HuH-7.5 (cell line): ENCODE measurements around the gene ERC2.

Experiments
- DNase-seq: peaks from one replicate; pipeline ENCODE4 v3.0.0; 2011; ENCODE audit warnings: low spot score

Gene ERC2

DNA sequence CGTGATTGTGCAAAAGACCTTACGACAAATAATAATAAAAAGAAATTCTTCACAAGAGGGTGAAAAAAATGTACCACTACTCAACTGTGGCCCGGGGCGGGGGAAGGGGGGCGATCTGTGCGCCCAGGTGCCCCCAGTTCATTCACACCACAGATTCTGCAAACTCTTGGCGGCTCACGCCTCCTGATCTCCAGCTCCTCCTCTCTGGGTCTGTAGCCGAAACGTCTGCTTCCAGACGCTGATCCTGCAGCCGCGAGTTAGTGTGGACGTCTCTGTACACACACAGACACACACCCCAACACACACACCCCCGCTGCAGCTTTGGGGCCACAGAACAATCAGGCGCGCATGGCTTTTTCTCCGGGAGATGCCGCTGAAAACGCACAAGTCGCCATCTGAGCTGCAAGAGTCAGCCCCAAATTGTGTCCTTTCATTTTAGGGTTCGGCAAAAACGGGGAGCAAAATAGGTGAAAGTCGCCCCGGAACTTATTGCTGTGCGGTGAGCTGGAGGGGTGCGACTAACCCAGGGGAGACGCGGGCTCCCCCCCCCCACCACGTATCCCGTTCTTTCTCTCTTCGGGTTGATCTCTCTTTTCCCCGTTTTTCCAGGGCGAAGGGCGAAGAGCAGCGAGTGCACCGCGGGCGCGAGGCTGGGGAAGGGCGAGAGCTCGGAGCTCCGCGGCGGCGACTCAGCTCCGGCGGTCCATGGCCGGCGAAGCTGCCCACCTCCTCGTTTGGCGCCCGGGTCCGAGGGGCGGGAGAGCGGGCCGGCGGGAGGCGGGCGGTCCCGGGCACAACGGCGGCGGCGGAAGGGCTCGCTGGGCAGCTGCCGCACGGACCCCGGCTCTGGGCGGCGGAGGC is 980.7 kb downstream of the ERC2 start:
- no peak for DNase-seq

DNA sequence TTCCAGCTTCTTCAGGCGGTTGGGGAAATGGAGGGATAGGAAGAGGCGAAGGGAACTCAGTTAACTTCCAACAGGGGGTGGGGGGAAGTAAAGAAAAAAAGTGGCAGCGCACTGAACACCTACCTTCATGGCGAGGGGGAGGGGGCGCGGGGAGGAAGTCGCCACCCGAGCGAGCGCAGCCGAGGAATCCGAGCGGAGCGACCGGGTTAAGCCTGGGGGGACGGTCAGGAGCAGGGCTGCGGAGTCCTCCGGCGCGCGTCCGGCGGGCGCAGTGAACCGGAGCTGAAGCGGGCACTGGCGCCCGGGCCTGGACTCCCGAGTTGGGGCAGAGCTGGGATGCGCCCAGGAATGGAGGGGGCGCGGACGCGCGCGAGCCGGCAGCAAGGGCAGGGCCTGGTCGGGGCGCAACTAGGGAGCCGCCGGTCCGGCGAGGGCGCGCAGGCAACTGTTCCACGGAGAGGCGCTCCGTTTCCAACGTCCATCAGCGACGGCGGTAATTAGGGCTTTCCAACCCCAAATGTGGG is 981.3 kb downstream of the ERC2 start, which contains the start of gene WNT5A:
WNT5A (minus strand) TSS at position 450 of the 524 bp plus-strand sequence; CDS start at position 129, 321 bp downstream.
- DNase-seq: no peak

- DNase-seq: no peak
Measured at GRCh38 chr3:55486101-55486856, 982.0 kb downstream of the ERC2 start.

- DNase-seq: peak; percentile 71
Measured at GRCh38 chr3:55484801-55485791, 983.2 kb downstream of the ERC2 start.

DNA sequence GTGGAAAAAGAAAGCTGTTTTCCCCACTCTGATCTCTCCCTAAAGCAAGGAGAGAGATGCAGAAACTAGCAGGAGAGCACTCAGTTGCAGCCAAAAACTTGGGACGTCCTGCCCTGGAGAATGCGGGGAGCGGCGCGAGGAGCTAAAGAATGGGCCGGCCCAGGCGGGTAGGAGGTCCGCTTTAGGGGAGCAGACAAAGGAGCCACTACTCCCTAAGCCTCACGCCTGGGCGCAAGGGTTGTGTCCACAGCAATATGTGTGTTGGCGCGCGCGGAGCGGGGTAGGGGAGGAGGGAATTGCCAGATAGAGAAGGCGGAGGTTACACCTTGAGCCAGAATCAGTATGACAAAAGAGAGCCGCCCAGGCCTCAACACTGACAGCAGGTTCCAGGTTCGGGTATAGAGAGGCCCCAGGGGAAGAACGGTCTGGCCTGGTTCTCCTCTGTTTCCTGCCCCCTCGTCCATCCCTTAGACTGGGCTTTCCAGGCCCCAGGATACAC is 984.0 kb downstream of the ERC2 start:
- DNase-seq: no peak

DNA sequence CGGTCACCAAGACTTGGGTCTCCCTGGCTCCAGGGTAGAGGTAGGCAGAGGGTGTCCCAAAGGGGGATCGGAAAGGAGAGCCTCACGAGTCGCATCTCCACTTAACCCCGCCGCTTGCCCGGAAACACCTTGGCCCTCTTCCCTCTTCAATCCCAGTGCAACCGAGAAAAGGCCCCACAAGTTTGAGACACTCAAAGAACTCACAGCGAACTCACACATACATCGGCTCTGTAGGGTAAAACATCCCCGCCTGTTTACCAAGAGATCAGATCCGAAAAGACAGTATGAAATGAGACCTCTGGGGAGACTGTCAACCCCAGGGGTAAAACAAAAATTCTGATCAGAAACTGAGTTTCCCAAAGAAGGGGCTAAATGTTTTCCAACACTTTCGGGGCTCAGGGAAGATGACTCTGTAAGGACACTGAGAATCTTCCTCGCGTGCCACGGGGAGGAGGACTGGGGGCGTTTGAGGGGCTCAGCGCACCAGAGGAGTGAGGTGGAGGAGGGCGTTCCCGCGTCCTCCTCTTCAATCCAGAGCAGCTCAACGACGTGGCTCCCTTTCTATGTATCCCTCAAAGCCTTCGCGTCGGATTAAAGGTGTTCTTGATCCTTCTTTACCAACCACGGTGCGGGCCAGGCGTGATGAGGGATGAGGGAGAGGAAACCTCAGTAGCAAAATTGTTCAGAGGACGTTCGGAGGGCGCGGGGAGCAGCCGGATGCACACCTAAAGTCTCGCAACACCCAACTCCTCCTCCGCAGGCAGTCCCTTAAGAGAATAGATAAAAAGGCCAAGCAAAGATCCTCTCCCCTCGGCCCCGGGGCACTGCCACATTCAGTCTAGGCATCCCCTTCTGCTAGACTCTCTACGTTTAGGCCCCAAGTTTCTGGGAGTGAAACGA is 984.8 kb downstream of the ERC2 start:
- no peak for DNase-seq

- no peak for DNase-seq
Measured at GRCh38 chr3:55482496-55483195, 985.6 kb downstream of the ERC2 start.

GRCh38 chr3:55481744-55482495 is 986.3 kb downstream of the ERC2 start:
- no peak for DNase-seq

DNA sequence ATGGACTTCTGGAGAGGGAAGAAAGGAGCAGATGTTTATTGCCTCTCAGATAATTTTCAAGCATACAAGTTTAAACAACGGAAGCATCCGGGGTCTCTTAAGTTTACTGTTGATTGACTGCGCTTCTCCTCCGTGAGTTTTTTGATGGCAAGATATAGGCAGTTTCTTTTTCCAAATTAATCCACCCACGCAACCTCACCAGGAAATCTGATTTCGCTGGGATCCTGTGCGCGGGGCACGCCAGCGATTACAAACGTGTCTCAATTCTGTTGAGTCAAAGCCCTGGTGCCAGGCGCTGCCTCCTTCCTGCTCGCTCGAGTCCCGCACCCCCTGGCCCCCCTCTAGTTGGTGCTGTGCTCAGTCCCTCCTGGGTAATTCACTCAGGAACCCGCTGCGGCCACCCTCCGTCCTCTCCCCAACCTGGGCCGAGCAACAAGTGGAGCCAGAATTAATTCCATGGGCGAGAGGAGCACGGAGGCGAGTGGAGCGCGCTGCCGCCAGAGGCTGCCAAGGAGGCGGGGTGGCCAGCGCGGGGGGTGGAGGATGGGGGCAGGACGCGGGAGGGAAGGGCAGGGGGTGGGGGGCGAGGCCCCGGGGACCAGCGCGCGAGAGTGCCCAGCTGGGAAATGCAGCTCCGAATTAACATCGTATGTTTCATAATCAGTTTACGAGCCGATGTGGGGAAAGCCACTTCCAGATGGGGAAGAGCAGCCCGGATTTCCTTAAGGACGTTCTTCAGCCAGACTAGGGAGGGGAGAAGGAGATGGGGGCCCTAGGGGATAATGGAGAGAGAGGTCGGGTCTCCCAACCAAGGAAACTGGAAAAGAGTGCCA is 987.1 kb downstream of the ERC2 start:
- DNase-seq: no peak

DNA sequence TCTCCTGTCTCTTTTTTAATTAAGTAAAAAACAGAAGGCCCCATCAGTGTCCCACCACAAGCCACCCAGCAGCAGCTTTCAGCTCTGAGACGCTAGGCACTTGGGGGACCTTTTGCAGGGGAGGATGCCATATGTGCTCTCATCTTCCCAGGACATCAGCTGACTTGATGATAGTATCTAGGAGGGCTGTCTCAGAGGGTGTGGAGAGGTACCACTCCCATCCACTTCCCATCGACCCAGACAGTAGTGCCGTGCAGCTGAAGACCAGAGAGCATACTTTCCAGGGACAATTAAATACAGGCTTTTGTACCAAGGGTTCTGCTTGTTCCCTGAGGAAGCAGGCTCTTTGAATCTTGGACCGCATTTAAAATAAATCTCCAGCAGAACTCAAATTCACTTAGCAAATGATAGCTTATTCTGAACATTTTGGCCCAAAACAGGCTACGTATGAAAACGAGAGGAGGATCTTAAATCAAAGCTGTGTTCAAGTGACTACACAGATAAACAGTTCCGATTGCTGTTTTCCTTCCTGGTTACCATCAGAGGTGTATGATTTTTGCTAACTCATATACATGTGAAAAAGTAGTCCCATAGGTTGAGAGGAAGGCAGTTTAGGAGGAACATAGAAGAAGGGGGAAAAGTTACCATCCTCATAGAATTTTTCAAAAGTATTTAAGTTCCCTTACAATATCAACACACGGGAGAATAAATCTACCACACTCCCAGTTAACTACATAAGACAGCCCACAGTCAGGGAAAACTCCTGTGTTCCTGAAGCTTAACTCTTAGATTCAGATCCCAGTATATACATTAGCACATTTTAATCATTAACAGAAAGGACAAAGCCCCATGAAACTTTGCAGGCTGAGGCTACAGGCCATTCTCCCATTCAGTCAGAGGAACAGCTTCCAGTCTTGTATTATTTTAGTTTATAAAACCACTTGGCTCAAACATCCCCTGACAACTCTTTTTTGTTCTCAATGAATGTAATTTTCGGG is 990.7 kb downstream of the ERC2 start:
- no peak for DNase-seq

- no peak for DNase-seq
Measured at GRCh38 chr3:55476515-55476914, 991.8 kb downstream of the ERC2 start.

DNA sequence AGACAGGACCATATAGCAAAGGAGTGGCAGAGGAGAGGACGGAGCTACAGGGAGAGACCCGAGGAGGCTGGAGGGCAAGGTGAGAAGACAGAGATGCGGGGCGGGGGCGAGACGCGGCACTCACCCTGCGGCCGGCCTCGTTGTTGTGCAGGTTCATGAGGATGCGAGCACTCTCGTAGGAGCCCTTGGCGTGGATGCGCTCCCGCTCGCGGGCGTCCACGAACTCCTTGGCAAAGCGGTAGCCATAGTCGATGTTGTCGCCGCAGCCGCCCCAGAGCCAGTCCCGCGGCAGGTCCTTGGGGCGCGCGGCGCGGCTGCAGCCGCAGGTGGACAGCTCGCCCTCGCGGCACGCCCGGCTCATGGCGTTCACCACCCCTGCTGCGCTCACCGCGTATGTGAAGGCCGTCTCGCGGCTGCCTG is 994.0 kb downstream of the ERC2 start:
- no peak for DNase-seq

DNA sequence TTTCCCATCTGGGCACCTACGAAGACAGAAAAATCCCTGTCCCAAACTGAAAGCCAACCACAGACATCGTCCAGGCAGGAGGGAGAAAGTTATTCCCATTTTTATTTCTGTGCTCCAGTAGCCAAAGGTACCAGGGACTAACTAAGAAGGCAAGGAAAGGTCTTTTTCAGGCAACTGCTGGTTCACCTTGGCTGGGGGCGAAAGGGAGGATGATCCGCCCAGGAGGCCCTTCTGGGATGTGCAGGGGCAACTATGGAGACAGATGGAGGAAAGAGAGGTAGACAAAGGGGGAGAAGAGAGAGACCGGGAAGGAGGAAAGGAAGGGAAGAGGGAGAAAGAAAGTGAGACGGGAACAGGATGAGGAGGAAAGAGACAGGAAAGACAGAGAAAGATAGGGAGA is 994.5 kb downstream of the ERC2 start:
- DNase-seq: no peak

- no peak for DNase-seq
Measured at GRCh38 chr3:55471522-55472280, 996.6 kb downstream of the ERC2 start.

DNA sequence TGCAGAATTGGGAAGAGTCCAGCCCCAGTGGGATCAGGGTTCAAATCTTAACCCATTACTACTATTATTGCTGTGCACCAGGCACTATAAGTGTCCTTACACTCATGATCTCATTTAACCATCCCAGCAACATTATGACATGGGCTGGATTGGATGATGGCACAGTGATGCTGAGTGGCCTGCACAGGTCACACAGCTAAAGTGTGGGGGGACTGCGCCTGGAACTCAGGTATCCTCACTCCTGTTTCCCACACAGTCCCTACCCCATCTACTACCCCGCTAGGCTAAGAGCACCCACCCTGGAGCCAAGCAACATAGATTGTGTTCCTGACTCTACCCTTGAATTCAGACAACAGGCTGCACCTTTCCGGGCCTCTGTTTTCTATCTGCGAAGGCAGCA is 997.2 kb downstream of the ERC2 start:
- DNase-seq: no peak

GRCh38 chr3:55469957-55470526 is 998.2 kb downstream of the ERC2 start:
- DNase-seq: no peak
